ENCODE results near the gene RAD54L. TPM values are rescaled to one million over a fixed set of nuclear protein-coding genes. Genes with fewer than 3 reads are reported as not detected.

The RAD54L gene
- total and polyA plus RNA-seq, 10 of the 15 experiments (the other 5 are each of a cell fraction or from before 2014, with no cell fraction given) = 12.9 to 54.2 (median 23.6) TPM

GRCh38 chr1:46247436-46248121 lies at the start of gene RAD54L (continued):
- TF ChIP-seq CUX1 (IDR thresholded peaks at IDR 0.05; ENCODE audit: insufficient replicate concordance, low read depth, low read length) (peak; percentile 92), SIN3A (IDR thresholded peaks at IDR 0.05; ENCODE audit: low read depth, low read length) (peak; percentile 100), CBX3 (IDR thresholded peaks at IDR 0.05; ENCODE audit: borderline replicate concordance, low read depth) (no peak), CREB1 (IDR thresholded peaks at IDR 0.05; ENCODE audit: low read depth) (peak; percentile 84), ZNF217 (IDR thresholded peaks at IDR 0.05) (no peak), NFYA (IDR thresholded peaks at IDR 0.05; ENCODE audit: borderline replicate concordance, low read depth, low read length) (peak; percentile 61; the same call in 1 of the 2 replicates), ZNF274 (IDR thresholded peaks at IDR 0.05; ENCODE audit: insufficient read depth, insufficient read length) (no peak), ZZZ3 (IDR thresholded peaks at IDR 0.05; ENCODE audit: control insufficient read depth, insufficient read length, low read depth) (no peak), NR2F1 (conservative IDR thresholded peaks at IDR 0.05) (no peak), FOXK2 (IDR thresholded peaks at IDR 0.05) (peak; percentile 76), IRF5 (IDR thresholded peaks at IDR 0.05; ENCODE audit: borderline replicate concordance) (no peak), ZNF622 (IDR thresholded peaks at IDR 0.05) (no peak), KAT2A (conservative IDR thresholded peaks at IDR 0.05; ENCODE audit: control insufficient read depth, low read depth, low read length) (no peak), SREBF2 (IDR thresholded peaks at IDR 0.05; ENCODE audit: low read length) (no peak), TARDBP (IDR thresholded peaks at IDR 0.05; ENCODE audit: borderline replicate concordance) (no peak), IKZF1 (conservative IDR thresholded peaks at IDR 0.05) (no peak; the same call in 1 of the 2 replicates), POU2F2 (IDR thresholded peaks at IDR 0.05; ENCODE audit: borderline replicate concordance, low read depth, low read length) (peak; percentile 91), FOXM1 (IDR thresholded peaks at IDR 0.05; ENCODE audit: low read depth, low read length) (peak; percentile 73; the same call in 1 of the 2 replicates), NR2C1 (IDR thresholded peaks at IDR 0.05) (peak; percentile 89), USF2 (IDR thresholded peaks at IDR 0.05; ENCODE audit: borderline replicate concordance, low read depth, low read length) (no peak), ATF2 (IDR thresholded peaks at IDR 0.05; ENCODE audit: low read length) (no peak), MEF2A (IDR thresholded peaks at IDR 0.05; ENCODE audit: insufficient read depth, low read depth, low read length) (no peak)

Measured in GM12878 (cell line).